ENCODE results near the gene BMAL1. TPM values are rescaled to one million over a fixed set of nuclear protein-coding genes. Genes with fewer than 3 reads are reported as not detected.

Gene BMAL1
- total and polyA plus RNA-seq, 2 donors (not counting 3 experiments of a cell fraction or from before 2014, with no cell fraction given): 5.8 to 10.1 TPM

DNA sequence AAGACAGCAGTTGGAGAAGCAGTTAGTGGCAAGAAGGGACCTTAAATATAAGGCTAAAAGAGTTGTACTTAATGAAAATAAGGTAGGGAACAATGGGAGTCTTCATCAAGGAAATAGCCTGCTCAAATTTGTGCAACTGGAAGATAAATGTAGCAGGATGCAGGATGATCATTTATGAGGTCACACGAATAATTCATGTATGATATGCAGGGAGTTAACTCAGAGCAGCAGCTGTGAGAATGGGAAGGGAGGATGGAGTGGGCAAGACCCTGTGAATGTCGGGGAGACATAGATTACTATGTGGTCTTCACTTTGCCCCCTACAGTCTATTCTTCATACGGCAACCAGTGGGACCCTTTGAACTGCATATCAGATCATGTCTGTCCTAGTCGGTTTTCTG is 25.2 kb upstream of the BMAL1 start:
- DNase-seq (ENCODE audit: low read depth, low spot score) (no peak), FAIRE-seq (no peak)
- POLR2A ChIA-PET: no interaction called here
- TF ChIP-seq, protein P1, sequence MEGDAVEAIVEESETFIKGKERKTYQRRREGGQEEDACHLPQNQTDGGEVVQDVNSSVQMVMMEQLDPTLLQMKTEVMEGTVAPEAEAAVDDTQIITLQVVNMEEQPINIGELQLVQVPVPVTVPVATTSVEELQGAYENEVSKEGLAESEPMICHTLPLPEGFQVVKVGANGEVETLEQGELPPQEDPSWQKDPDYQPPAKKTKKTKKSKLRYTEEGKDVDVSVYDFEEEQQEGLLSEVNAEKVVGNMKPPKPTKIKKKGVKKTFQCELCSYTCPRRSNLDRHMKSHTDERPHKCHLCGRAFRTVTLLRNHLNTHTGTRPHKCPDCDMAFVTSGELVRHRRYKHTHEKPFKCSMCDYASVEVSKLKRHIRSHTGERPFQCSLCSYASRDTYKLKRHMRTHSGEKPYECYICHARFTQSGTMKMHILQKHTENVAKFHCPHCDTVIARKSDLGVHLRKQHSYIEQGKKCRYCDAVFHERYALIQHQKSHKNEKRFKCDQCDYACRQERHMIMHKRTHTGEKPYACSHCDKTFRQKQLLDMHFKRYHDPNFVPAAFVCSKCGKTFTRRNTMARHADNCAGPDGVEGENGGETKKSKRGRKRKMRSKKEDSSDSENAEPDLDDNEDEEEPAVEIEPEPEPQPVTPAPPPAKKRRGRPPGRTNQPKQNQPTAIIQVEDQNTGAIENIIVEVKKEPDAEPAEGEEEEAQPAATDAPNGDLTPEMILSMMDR (IDR thresholded peaks at IDR 0.05; ENCODE audit: extremely low read depth in 1 of 2, insufficient read depth in 1 of 2, low read depth in 1 of 2, low read length in 2 of 2): no peak
- TF ChIP-seq POLR2AphosphoS5 (IDR thresholded peaks at IDR 0.05; ENCODE audit: insufficient read depth, low read depth, low read length) (no peak), EZH2 (IDR thresholded peaks at IDR 0.05; ENCODE audit: borderline replicate concordance, low read depth, low read length, severe bottlenecking) (no peak), MYC (IDR thresholded peaks at IDR 0.05; ENCODE audit: low read depth, low read length) (no peak), FOS (IDR thresholded peaks at IDR 0.05; ENCODE audit: borderline replicate concordance, insufficient read depth, low read length) (no peak)
- H3K79me2 ChIP-seq (ENCODE audit: control insufficient read depth, insufficient read depth, low read length): no peaks in the 10 kb centered on the region
- CTCF ChIA-PET: interaction anchor here (0.9 to 3.6 kb wide), 4 partner anchors 8 to 132 kb away, joined by 3 to 20 read pairs (median 5); no protein-coding TSS in a partner anchor
- peaks cover 12 to 19% of the 10 kb centered on the region in 2 experiments for H3K27me3 ChIP-seq (ENCODE audit: control insufficient read depth in 2 of 2, insufficient read depth in 2 of 2, low read length in 2 of 2)
- dilution Hi-C loops (cut with MboI; ENCODE audit: extremely low pct_ligation_motif_present, low sequenced_read_pairs) (no loop called here), intact Hi-C loops (cut with micrococcal nuclease) (no loop called here)
- H3K9me3 ChIP-seq (replicated peaks; ENCODE audit: control insufficient read depth, insufficient read depth, low read length): no peaks in the 10 kb centered on the region
- no peak overlapping the region for H3K4me2 ChIP-seq (ENCODE audit: insufficient read depth, low read length)
- no peaks in the 10 kb centered on the region for H4K20me1 ChIP-seq (replicated peaks; ENCODE audit: control insufficient read depth, extremely low read depth, insufficient read depth, low read length)
- BruUV-seq (replicated peaks): no TSS peak
- H3K36me3 ChIP-seq (ENCODE audit: control insufficient read depth in 2 of 2, extremely low read depth in 1 of 2, insufficient read depth in 2 of 2, low read length in 2 of 2): no peaks in the 10 kb centered on the region
- no peak overlapping the region for H3K4me3 ChIP-seq (replicated peaks in 1 of 3; ENCODE audit: insufficient read depth in 1 of 3, low read depth in 1 of 3, low read length in 3 of 3)
- H3K27ac ChIP-seq (ENCODE audit: insufficient read depth, low read depth, low read length): no peak overlapping the region
- H3K4me1 ChIP-seq (ENCODE audit: control insufficient read depth, extremely low read depth, insufficient read depth, low read length): no peaks in the 10 kb centered on the region
- no peak overlapping the region for H3K9ac ChIP-seq (replicated peaks; ENCODE audit: extremely low read depth, insufficient read depth, low read length)
- no peaks in the 10 kb centered on the region for H3K9me1 ChIP-seq (replicated peaks; ENCODE audit: control insufficient read depth, extremely low read depth, insufficient read depth, low read length)
- no peak overlapping the region for H2AFZ ChIP-seq (ENCODE audit: low read depth, low read length)

DNA sequence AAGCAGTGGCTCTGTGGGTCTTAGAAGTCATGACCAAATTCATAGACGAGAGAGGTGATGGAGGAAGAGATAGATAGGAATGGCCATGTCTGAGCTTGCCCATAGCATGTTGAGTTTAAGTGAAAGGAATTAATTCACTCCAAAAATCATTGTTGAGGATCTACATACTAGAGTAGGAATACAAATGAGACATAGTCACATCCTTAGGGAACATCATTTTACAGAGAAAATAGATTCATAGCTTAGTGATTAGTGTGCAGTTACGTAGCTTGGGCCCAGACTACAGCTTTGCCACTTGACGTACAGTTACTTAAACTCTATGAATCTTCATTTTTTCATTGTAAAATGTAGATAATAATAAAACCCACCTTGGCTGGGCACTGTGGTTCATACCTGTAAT is 21.4 kb upstream of the BMAL1 start:
- Histone ChIP-seq H3K27me3 (ENCODE audit: control insufficient read depth in 2 of 2, insufficient read depth in 2 of 2, low read length in 2 of 2) (peaks cover 12 to 19% of the 10 kb centered on the region in 2 experiments), H2AFZ (ENCODE audit: low read depth, low read length) (no peak overlapping the region), H3K4me3 (replicated peaks in 1 of 3; ENCODE audit: insufficient read depth in 1 of 3, low read depth in 1 of 3, low read length in 3 of 3) (no peak overlapping the region), H3K9ac (replicated peaks; ENCODE audit: extremely low read depth, insufficient read depth, low read length) (no peak overlapping the region), H3K4me1 (ENCODE audit: control insufficient read depth, extremely low read depth, insufficient read depth, low read length) (peaks cover 10% of the 10 kb centered on the region), H3K27ac (ENCODE audit: insufficient read depth, low read depth, low read length) (no peak overlapping the region), H3K36me3 (ENCODE audit: control insufficient read depth in 2 of 2, extremely low read depth in 1 of 2, insufficient read depth in 2 of 2, low read length in 2 of 2) (no peaks in the 10 kb centered on the region), H3K9me1 (replicated peaks; ENCODE audit: control insufficient read depth, extremely low read depth, insufficient read depth, low read length) (no peaks in the 10 kb centered on the region), H3K4me2 (ENCODE audit: insufficient read depth, low read length) (no peak overlapping the region), H3K79me2 (ENCODE audit: control insufficient read depth, insufficient read depth, low read length) (no peaks in the 10 kb centered on the region), H4K20me1 (replicated peaks; ENCODE audit: control insufficient read depth, extremely low read depth, insufficient read depth, low read length) (no peaks in the 10 kb centered on the region), H3K9me3 (replicated peaks; ENCODE audit: control insufficient read depth, insufficient read depth, low read length) (no peaks in the 10 kb centered on the region)
- FAIRE-seq (no peak), DNase-seq (ENCODE audit: low read depth, low spot score) (no peak)
- POLR2A ChIA-PET: no interaction called here
- TF ChIP-seq FOS (IDR thresholded peaks at IDR 0.05; ENCODE audit: borderline replicate concordance, insufficient read depth, low read length) (no peak), EZH2 (IDR thresholded peaks at IDR 0.05; ENCODE audit: borderline replicate concordance, low read depth, low read length, severe bottlenecking) (no peak), GATA2 (IDR thresholded peaks at IDR 0.05; ENCODE audit: insufficient read depth, insufficient read length, low read depth, low read length) (no peak), POLR2A (IDR thresholded peaks at IDR 0.05; ENCODE audit: low read depth, low read length) (no peak), MYC (IDR thresholded peaks at IDR 0.05; ENCODE audit: low read depth, low read length) (no peak), JUN (IDR thresholded peaks at IDR 0.05; ENCODE audit: borderline replicate concordance, insufficient read depth, insufficient read length, low read depth) (no peak), POLR2AphosphoS5 (IDR thresholded peaks at IDR 0.05; ENCODE audit: insufficient read depth, low read depth, low read length) (no peak)
- TF ChIP-seq, protein P1 (IDR thresholded peaks at IDR 0.05; ENCODE audit: extremely low read depth in 1 of 2, insufficient read depth in 1 of 2, low read depth in 1 of 2, low read length in 2 of 2): no peak
- TF ChIP-seq, protein P2, sequence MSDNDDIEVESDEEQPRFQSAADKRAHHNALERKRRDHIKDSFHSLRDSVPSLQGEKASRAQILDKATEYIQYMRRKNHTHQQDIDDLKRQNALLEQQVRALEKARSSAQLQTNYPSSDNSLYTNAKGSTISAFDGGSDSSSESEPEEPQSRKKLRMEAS (IDR thresholded peaks at IDR 0.05; ENCODE audit: insufficient read depth, insufficient read length): no peak
- dilution Hi-C loops (cut with MboI; ENCODE audit: extremely low pct_ligation_motif_present, low sequenced_read_pairs): no loop called here
- intact Hi-C loops (cut with micrococcal nuclease): no loop called here
- no TSS peak for BruUV-seq (replicated peaks)
- CTCF ChIA-PET: interaction anchor here (0.7 to 2.6 kb wide), 8 partner anchors 9 to 87 kb away, joined by 3 to 9 read pairs (median 4); no protein-coding TSS in a partner anchor
